ENCODE measurements around the gene TRPM3. TPM values are rescaled to one million over a fixed set of nuclear protein-coding genes. Genes with fewer than 3 reads are reported as not detected.

Gene TRPM3
- total RNA-seq, result 36.4 TPM

DNA sequence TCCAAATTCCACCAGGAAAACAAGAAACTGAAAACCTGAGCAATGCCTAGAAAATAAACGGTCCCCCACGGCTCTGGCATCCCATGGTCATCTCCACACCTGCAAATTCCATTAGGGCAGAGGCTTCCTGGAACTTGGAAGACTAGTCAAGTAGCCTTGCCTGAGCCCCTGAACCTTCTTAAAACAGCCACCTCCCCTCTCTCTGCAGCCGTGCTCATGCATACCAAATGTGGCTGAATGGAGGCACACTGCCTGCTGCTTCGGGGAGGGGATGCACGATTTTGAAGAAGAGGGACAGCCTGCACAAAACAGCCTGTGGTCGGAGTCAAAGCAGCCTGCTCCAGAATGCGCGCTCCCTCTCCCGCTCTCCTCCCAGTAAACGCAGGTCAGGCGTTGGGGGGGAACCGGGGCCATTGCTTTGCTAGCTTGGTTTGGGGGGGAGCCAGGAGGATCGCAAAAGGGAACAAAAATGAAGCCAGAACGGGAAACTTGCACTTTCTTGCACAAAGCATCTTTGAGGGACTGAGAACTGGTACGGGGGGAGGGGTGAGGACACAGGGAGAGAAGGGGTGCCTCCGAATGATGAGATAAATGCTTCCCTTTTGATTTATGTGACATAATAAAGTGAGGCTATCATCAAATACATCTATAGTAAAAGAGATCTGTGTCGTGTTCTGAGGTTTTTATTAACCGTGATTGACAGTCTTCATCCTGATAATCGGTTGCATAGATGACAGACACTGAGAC lies at the start of gene TRPM3:
Gene TRPM3, minus strand, starts transcription at position 347 of the 747 bp plus-strand sequence. Its CDS starts 267 bp downstream, at position 80.

Small RNA genes lying within 50 kb of the gene (small RNA-seq; reads per million reads assigned to genes)
- gene MIR204, result 4,332 reads per million, percentile 100 among the genes with 10 or more reads in this experiment
- not detected for gene RN7SL726P

Measured in diencephalon (tissue), 1 donor.